Mucosa of descending colon (tissue), 3 donors: ENCODE measurements around the gene GRAMD4. TPM values are rescaled to one million over a fixed set of nuclear protein-coding genes. Genes with fewer than 3 reads are reported as not detected.
A peak's percentile ranks its signal among the peaks of the same experiment; 100 is the strongest.

Experiments used
- ATAC-seq: fragments of 200-7000 bp; cut with Tn5 transposase; one replicate; pipeline ENCODE4 v1.9.1; 2020; ENCODE audit warnings: mild to moderate bottlenecking, moderate library complexity
- DNase-seq, 3 donors: peaks; one replicate each; pipeline ENCODE4 v3.0.0-alpha.2; 2020
- H3K36me3 ChIP-seq: fragments of 200-600 bp; one replicate; pipeline ENCODE4 v1.8.0; 2021; ENCODE audit warnings: low read depth, mild to moderate bottlenecking
- H3K4me1 ChIP-seq: fragments of 200-600 bp; one replicate; pipeline ENCODE4 v1.8.0; 2021; ENCODE audit warnings: low read depth, mild to moderate bottlenecking
- H3K4me3 ChIP-seq: fragments of 200-600 bp; one replicate; pipeline ENCODE4 v1.8.0; 2021; ENCODE audit warnings: mild to moderate bottlenecking
- H3K9me3 ChIP-seq: fragments of 200-600 bp; one replicate; pipeline ENCODE4 v1.8.0; 2021; ENCODE audit warnings: mild to moderate bottlenecking
- intact Hi-C, 2 donors: fragments of 100-400 bp; cut with DNase I in 1 of 2; cut with micrococcal nuclease in 1 of 2; formaldehyde crosslinking; loops; one replicate each; pipeline versions ENCODE4 v1.11.0 to v1.11.1; 2022; cut with DNase I, micrococcal nuclease
- total RNA-seq, 3 donors: library from RNA; stranded (reverse); fragmentation: NEBNext Ultra II Directional in 2 of 3; extraction: Animal tissue kit (Norgen Biotek cat#: 25700) in 2 of 3; gene quantifications; one replicate each; pipeline versions ENCODE4 v1.2.1 to v1.2.4, GENCODE V29; 2021 to 2023
- TF ChIP-seq, protein P1 (sequence below): fragments of 200-600 bp; IDR thresholded peaks from one replicate; pipeline ENCODE4 v1.8.0; 2022; ENCODE audit warnings: antibody characterized with exemption, mild to moderate bottlenecking
- donor health status: DM: no; HTN: no; CAD: no; lungs with moderate emphysema.
- donor health status: DM: no; HTN: no; CAD: no.
- donor health status: DM: no; HTN: yes; CAD: no.

The GRAMD4 gene
- total RNA-seq, 3 donors from 2014 or later: 114 to 203 (median 197) TPM

DNA sequence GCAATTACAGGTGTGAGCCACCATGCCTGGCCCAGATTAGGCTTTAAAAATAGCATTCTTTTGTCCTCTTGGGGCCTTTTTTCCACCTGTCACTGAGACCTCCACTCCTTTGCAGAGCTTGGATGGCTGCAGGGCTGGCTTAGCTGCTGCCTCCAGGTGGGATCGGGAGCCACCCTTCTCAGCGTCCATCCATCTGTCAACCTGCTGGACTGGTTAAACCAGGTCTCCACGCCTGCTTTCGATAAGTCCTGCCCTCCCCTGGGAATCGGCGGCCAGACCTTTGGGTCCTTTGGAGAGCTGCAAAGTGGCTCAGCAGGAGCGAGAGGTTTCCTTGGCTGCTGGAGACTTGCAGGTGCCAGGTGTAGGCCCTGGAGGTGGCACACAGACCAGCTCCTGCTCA is 23.4 kb upstream of the GRAMD4 start:
- no peaks in the 10 kb centered on the region for H3K9me3 ChIP-seq
- DNase-seq (peak; percentile 88 to 97 (median 89)), ATAC-seq (peak; percentile 89)
- H3K4me3 ChIP-seq: no peak overlapping the region
- TF ChIP-seq, protein P1, sequence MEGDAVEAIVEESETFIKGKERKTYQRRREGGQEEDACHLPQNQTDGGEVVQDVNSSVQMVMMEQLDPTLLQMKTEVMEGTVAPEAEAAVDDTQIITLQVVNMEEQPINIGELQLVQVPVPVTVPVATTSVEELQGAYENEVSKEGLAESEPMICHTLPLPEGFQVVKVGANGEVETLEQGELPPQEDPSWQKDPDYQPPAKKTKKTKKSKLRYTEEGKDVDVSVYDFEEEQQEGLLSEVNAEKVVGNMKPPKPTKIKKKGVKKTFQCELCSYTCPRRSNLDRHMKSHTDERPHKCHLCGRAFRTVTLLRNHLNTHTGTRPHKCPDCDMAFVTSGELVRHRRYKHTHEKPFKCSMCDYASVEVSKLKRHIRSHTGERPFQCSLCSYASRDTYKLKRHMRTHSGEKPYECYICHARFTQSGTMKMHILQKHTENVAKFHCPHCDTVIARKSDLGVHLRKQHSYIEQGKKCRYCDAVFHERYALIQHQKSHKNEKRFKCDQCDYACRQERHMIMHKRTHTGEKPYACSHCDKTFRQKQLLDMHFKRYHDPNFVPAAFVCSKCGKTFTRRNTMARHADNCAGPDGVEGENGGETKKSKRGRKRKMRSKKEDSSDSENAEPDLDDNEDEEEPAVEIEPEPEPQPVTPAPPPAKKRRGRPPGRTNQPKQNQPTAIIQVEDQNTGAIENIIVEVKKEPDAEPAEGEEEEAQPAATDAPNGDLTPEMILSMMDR: peak; percentile 15
- intact Hi-C loops: no loop called here
- H3K4me1 ChIP-seq: peaks cover 33% of the 10 kb centered on the region
- no peaks in the 10 kb centered on the region for H3K36me3 ChIP-seq

DNA sequence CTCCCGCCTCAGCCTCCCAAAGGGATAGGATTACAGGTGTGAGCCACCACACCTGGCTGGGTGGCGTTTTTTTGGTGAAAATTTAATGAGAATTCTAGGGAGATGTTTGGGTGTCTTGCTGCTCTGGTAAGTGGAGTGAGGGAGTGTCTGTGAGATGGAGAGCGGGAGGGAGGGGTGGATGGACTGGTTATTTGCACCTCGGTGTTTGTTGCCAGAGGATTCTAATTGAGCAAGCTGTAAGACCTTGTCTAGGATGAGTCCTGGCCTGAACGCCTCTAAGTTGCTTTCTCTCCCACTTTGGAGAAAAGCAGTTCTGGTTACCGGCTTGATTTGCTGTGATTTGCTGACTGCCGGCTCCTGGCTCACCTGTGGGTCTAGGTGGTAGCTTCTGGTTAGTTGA is 22.0 kb upstream of the GRAMD4 start:
- no peak overlapping the region for H3K4me3 ChIP-seq
- DNase-seq (no peak), ATAC-seq (no peak)
- H3K9me3 ChIP-seq: no peaks in the 10 kb centered on the region
- TF ChIP-seq, protein P1: no peak
- no peaks in the 10 kb centered on the region for H3K36me3 ChIP-seq
- H3K4me1 ChIP-seq: peaks cover 30% of the 10 kb centered on the region
- intact Hi-C loops: no loop called here

DNA sequence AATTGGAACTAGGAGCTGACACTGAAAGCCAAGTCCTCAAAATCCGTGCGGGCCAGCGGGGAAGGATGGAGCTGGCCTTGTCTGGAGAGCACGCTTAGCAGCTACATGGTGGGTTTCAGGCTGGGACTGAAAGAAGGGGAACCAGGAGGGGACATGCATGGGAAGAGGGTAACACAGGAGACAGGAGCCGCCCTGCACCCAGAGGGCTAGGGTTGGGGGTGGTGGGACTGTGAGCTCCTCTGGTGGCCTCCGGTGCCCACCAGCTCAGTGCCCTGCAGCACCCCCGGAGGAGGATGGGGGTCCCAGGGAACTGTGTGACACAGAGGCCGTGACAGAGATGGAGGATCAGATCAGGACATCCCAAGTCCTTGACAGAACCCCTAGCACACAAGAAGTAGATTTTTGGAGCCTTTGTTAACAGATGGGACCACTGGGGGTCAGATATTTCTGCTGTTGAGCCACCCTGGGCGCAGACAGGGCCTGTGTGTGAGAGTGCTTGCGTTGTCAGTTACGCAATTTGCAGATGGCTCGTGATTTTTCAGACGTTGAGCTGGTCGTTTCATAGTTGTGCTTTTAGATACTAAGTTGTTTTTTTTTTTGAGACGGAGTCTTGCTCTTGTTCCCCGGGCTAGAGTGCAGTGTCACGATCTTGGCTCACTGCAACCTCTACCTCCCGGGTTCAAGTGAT is 21.3 kb upstream of the GRAMD4 start:
- intact Hi-C loops: no loop called here
- peaks cover 30% of the 10 kb centered on the region for H3K4me1 ChIP-seq
- no peak for ATAC-seq
- H3K36me3 ChIP-seq: no peaks in the 10 kb centered on the region
- H3K9me3 ChIP-seq: no peaks in the 10 kb centered on the region
- TF ChIP-seq, protein P1: no peak
- no peak overlapping the region for H3K4me3 ChIP-seq
- no peak for DNase-seq

DNA sequence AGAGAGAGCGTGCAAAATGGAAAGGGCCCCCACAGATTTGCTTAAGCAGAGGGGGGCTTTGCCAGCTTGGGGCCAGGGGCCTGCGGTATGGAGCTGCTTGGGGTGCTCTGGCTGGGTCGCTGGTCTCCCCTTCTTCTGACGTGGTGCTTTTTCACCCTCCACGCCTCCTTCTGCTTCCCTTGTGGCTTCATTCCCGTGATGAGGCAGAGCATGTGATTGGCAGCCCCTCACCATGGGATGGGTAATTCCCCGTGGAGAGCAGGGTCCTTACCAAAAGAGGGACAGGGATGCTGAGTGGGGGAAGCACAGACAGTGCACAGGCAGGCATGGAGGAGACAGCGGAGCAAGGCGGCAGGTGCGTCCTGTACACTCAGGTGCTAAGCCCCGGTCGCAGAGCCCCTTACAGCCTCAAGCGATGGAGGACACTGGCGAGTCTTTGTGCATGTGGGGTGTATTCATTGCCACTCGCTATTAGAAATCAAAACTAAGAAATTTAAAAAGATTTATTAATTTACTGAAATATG is 19.9 kb upstream of the GRAMD4 start:
- DNase-seq (no peak), ATAC-seq (no peak)
- TF ChIP-seq, protein P1: no peak
- no peak overlapping the region for H3K4me3 ChIP-seq
- H3K9me3 ChIP-seq: no peaks in the 10 kb centered on the region
- intact Hi-C loops: no loop called here
- H3K4me1 ChIP-seq: peaks cover 28% of the 10 kb centered on the region
- H3K36me3 ChIP-seq: no peaks in the 10 kb centered on the region

DNA sequence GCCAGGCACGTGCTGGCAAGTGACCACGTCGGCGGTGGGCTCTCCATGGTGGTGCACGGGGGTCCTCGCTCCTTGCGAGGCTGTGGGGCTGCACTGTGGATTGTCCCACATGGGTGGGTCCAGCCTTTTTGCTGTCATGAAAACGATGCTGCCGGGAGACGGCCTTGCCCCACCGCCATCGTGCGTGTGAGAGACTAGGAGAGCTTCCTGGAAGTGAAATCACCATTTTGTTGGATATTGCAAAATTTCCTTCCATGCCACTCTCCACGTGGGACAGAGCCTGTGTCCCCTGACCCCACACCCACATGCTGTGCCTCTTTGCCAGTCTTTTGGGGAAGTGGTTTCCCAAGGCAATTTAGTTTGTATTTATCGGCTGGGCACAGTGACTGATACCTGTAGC is 18.2 kb upstream of the GRAMD4 start:
- H3K9me3 ChIP-seq: no peaks in the 10 kb centered on the region
- peaks cover 11% of the 10 kb centered on the region for H3K4me1 ChIP-seq
- intact Hi-C loops: no loop called here
- TF ChIP-seq, protein P1: no peak
- H3K36me3 ChIP-seq: no peaks in the 10 kb centered on the region
- no peak for ATAC-seq
- no peak overlapping the region for H3K4me3 ChIP-seq
- peak in 2 of 3 donors; percentile 23 to 50 for DNase-seq
